GM12891 (cell line): Measurements from ENCODE around the gene FAM78B.

Source experiments
- DNase-seq: peaks from one replicate; pipeline ENCODE4 v3.0.0; 2011; ENCODE audit warnings: low spot score; ENCODE audit not compliant: insufficient read length
- FAIRE-seq: peaks from 2 replicates; lab custom pipeline; 2011; peaks lifted over from hg19 to GRCh38; lab: Jason Lieb, UNC
- PAX5 ChIP-seq: IDR thresholded peaks from 2 replicates; pipeline ENCODE4 v1.6.1; 2011; ENCODE audit warnings: low read length, moderate library complexity, mild to moderate bottlenecking; ENCODE audit not compliant: insufficient read depth, severe bottlenecking
- POLR2A ChIP-seq: IDR thresholded peaks from 2 replicates; pipeline ENCODE4 v1.6.1; 2011; ENCODE audit warnings: low read depth, low read length, control low read depth
- POLR2AphosphoS5 ChIP-seq: IDR thresholded peaks from 2 replicates; pipeline ENCODE4 v1.6.1; 2011; ENCODE audit warnings: low read depth, low read length, control low read depth
- POU2F2 ChIP-seq: IDR thresholded peaks from 2 replicates; pipeline ENCODE4 v1.6.1; 2011; ENCODE audit warnings: low read depth, mild to moderate bottlenecking, control low read depth, low read length, moderate library complexity
- SPI1 ChIP-seq: IDR thresholded peaks from 2 replicates; pipeline ENCODE4 v1.6.1; 2011; ENCODE audit warnings: low read depth, low read length, control low read depth
- TAF1 ChIP-seq: IDR thresholded peaks from 2 replicates; pipeline ENCODE4 v1.6.1; 2011; ENCODE audit warnings: low read depth, low read length, control low read depth

The FAM78B gene

GRCh38 chr1:166032572-166033371 lies 134.0 kb downstream of the FAM78B start:
- no peak for DNase-seq
- TF ChIP-seq TAF1 (no peak), POU2F2 (no peak), POLR2AphosphoS5 (no peak), SPI1 (no peak), PAX5 (no peak), POLR2A (no peak)
- no peak for FAIRE-seq

GRCh38 chr1:166031932-166032571 lies 134.7 kb downstream of the FAM78B start:
- no peak for DNase-seq
- no peak for FAIRE-seq
- no peak for TF ChIP-seq POU2F2
- no peak for TF ChIP-seq SPI1
- no peak for TF ChIP-seq TAF1
- no peak for TF ChIP-seq PAX5
- TF ChIP-seq POLR2AphosphoS5, result no peak
- TF ChIP-seq POLR2A, result no peak

GRCh38 chr1:166029196-166029945 lies 137.4 kb downstream of the FAM78B start:
- TF ChIP-seq POLR2A (no peak), POU2F2 (no peak), POLR2AphosphoS5 (no peak), TAF1 (no peak), SPI1 (no peak), PAX5 (no peak)
- DNase-seq, result no peak
- no peak for FAIRE-seq

- TF ChIP-seq TAF1, result no peak
- TF ChIP-seq PAX5, result no peak
- no peak for TF ChIP-seq POU2F2
- no peak for TF ChIP-seq SPI1
- no peak for TF ChIP-seq POLR2AphosphoS5
- TF ChIP-seq POLR2A, result no peak
- DNase-seq (no peak), FAIRE-seq (no peak)
These were observed 140.2 kb downstream of the FAM78B start for GRCh38 chr1:166026555-166026954.

GRCh38 chr1:166026143-166026542 lies 140.7 kb downstream of the FAM78B start:
- DNase-seq, result no peak
- no peak for FAIRE-seq
- TF ChIP-seq POLR2A (no peak), TAF1 (no peak), POLR2AphosphoS5 (no peak), SPI1 (no peak), PAX5 (no peak), POU2F2 (no peak)

- TF ChIP-seq SPI1 (no peak), POLR2A (no peak), POLR2AphosphoS5 (no peak), POU2F2 (no peak), TAF1 (no peak), PAX5 (no peak)
- no peak for DNase-seq
- FAIRE-seq, result no peak
These were observed 146.6 kb downstream of the FAM78B start for GRCh38 chr1:166020210-166020609.
